GM12874 (cell line): ENCODE results near the gene PKD1L1.

Source experiments
- TF ChIP-seq, protein P1 (sequence below): IDR thresholded peaks from 2 replicates; pipeline ENCODE4 v1.5.1; 2011; ENCODE audit warnings: low read depth, mild to moderate bottlenecking, control low read depth, low read length, moderate library complexity; ENCODE audit not compliant: insufficient read depth

PKD1L1 gene

DNA sequence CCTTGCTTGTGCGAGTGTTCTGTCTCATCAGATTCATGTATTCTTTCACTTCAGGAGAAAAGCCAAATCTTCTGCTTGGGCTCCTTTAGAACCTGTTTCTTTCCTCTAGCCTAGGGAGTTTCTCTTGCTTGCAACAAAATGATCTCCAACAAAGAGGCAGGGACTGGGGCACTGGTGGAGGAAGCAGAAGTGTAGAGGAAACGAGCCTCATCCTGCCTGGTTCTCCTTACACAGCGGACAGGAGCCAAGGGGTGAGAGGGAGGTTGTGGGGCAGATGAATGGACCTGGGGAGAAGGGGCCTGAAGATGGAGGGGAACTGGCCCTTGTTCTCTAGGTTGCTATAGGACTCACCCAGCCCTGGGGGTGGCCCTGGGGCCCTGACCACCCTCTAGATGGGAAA, 141.1 kb downstream of the PKD1L1 start:
- TF ChIP-seq, protein P1, sequence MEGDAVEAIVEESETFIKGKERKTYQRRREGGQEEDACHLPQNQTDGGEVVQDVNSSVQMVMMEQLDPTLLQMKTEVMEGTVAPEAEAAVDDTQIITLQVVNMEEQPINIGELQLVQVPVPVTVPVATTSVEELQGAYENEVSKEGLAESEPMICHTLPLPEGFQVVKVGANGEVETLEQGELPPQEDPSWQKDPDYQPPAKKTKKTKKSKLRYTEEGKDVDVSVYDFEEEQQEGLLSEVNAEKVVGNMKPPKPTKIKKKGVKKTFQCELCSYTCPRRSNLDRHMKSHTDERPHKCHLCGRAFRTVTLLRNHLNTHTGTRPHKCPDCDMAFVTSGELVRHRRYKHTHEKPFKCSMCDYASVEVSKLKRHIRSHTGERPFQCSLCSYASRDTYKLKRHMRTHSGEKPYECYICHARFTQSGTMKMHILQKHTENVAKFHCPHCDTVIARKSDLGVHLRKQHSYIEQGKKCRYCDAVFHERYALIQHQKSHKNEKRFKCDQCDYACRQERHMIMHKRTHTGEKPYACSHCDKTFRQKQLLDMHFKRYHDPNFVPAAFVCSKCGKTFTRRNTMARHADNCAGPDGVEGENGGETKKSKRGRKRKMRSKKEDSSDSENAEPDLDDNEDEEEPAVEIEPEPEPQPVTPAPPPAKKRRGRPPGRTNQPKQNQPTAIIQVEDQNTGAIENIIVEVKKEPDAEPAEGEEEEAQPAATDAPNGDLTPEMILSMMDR: no peak

DNA sequence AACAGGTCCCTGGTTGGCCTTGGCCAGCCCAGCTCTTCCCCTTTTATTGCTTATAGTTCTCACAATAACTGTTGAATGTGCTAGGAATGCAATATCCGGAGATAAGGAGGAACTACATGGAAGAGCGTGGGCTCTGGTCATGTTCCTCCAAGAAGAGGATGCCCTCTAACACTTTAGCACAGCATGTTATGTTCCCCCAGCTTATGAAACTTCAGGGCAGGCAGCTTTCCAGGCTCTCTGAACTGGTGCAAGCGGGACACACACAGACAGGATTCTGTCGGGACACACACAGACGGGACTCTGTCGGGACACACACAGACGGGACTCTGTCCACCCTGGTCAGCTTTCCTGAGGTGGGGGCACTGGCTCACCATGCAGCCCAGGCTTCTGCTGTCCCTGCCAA, 141.6 kb downstream of the PKD1L1 start:
- TF ChIP-seq, protein P1: no peak

DNA sequence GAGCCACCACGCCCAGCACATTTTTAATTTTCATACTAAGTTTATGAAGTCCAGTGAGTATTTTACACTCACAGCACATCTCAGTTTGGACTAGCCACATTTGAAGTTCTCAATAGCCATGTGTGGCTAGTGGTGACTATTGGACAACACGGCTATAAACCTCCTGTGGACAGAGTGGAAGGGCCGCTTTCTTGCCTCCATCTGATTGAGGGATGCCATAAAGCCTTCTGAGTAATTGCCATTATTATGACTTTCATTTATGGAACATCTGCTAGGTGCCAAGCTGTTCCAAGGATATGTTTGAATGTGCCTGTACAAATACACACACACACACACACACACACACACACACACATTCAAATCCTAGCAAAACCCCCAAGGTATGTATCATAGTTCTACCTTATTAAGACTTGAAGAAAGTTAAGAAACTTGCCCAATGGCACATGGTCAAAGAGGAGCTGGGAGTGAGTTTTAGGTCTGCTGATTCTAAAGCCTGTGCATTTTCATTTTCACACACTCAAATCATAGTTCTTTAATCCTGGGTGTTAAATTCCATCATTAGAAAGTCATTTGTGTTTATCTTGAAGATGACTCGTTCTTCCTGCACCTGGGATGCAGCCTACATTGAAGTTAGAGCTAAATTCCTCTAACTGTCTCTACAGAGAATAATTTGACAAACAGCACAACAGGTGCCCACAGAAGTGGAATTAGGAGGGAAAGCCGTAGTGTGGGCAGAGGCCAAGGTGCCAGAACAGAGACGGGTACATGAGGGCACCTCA, 143.3 kb downstream of the PKD1L1 start:
- TF ChIP-seq, protein P1: no peak

DNA sequence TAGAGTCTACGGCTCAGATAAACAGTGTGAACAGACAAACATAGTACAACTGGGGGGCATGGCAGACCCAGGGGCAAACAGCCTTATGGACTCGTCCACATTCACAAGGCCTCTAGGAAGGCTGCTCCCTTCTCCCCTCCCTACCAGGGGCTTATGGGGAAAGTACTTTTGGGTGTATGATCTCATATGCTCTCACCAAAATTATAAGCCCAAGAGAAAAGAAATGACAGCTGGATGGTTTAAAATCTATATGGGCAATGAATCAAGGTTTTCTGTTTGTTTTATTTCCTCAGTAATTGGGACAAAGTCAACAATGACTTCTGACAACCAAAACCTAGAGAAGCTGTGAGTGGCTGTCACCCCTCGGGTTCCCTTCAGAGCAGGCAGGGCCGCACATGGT, 144.4 kb downstream of the PKD1L1 start:
- TF ChIP-seq, protein P1: no peak

DNA sequence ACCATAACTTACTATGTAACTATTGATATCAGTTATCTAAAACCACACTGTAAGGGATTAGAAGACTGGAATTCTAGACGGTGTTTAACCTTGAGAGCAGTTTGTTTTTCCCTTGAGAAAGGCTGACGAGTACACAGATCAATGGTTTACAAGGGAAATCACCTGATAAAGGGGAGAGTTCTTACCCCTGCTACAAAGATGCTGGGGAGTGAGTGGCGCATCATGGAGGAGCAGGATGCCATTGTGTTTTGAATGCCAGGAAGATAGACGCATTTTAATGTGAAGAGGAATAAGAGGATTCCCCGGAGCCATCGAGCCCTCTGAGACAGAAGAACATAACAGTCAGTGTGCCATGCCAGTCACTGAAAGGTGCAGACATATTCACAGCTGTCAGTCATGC, 145.2 kb downstream of the PKD1L1 start:
- TF ChIP-seq, protein P1: no peak

DNA sequence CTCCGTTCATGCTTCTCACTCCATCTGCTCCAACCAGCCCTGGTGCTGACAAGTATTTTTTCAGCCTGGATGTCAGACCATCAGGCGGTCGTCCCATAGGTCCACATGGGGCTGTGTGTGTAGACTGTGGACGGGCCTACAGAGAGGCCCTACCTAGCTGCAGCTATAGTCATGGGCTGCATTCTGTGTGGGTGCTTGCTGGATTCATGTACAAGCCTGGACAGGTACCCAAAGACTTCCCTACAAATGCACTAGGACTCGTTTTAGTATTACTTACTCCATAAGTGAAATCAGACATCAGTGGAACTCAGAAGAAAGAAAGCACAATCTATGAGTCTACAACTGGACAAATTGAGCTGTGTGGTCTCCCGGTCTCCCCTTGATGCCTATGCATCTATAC, 146.8 kb downstream of the PKD1L1 start:
- TF ChIP-seq, protein P1: no peak

DNA sequence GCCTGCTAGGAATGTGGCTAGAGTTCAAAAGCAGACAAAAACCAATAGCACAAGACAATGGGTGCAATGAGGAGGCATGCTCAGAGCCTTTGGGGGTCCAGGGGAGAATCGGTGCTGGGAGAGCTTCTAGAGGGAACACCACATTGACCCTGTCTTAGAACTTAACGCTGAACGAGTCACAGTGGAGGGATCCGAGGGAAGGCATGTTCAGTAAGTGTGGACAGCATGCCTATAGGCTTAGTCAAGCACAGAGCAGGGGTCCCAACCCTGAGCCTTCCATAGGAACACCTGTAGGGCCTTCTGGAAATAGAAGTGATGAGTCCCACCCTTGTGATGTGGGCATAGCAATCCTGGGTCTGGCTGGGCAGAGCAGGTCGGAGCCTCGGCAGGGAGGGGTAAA, 148.7 kb downstream of the PKD1L1 start:
- TF ChIP-seq, protein P1: no peak
